Brain microvascular endothelial cell (primary cell): Measurements from ENCODE around the gene TTC38.

Experiments
- DNase-seq: peaks from one replicate; pipeline ENCODE4 v3.0.0-alpha.2; 2020
- H3K27ac ChIP-seq: fragments of 250-450 bp; sonication (Bioruptor Pico); 2 replicates; pipeline ENCODE4 v1.5.1; 2020; ENCODE audit warnings: mild to moderate bottlenecking, moderate library complexity
- H3K27me3 ChIP-seq: fragments of 250-450 bp; sonication (Bioruptor Pico); replicated peaks from 2 replicates; pipeline ENCODE4 v1.5.1; 2020; ENCODE audit warnings: mild to moderate bottlenecking
- H3K36me3 ChIP-seq: fragments of 250-450 bp; sonication (Bioruptor Pico); replicated peaks from 2 replicates; pipeline ENCODE4 v1.5.1; 2020; ENCODE audit warnings: mild to moderate bottlenecking
- H3K4me3 ChIP-seq: 2 replicates; pipeline ENCODE4 v1.5.1; 2011; ENCODE audit warnings: low read depth, mild to moderate bottlenecking, control low read depth, low read length, moderate library complexity
- CTCF ChIP-seq: IDR thresholded peaks from 2 replicates; pipeline ENCODE4 v1.5.1; 2011; ENCODE audit warnings: low read depth, mild to moderate bottlenecking, moderate library complexity, low read length, control low read depth, inconsistent platforms; ENCODE audit errors: missing control alignments
- in situ Hi-C: cut with HindIII; loops from 2 replicates; pipeline ENCODE4 v1.10.0; 2017; ENCODE audit warnings: low sequenced_read_pairs, low pct_ligation_motif_present

Gene TTC38

GRCh38 chr22:46240907-46241306 lies 26.9 kb upstream of the TTC38 start:
- no peak for TF ChIP-seq CTCF
- Histone ChIP-seq H3K27me3 (no peaks in the 10 kb centered on the region), H3K36me3 (no peaks in the 10 kb centered on the region), H3K4me3 (no peak overlapping the region), H3K27ac (no peak overlapping the region)
- in situ Hi-C loops, result no loop called here
- no peak for DNase-seq

GRCh38 chr22:46241396-46242007 lies 26.3 kb upstream of the TTC38 start:
- in situ Hi-C loops, result no loop called here
- no peak overlapping the region for H3K27ac ChIP-seq
- no peak for DNase-seq
- TF ChIP-seq CTCF, result no peak
- H3K27me3 ChIP-seq, result no peaks in the 10 kb centered on the region
- H3K36me3 ChIP-seq, result no peaks in the 10 kb centered on the region
- no peak overlapping the region for H3K4me3 ChIP-seq

GRCh38 chr22:46242076-46242475 lies 25.7 kb upstream of the TTC38 start:
- in situ Hi-C loops, result no loop called here
- Histone ChIP-seq H3K36me3 (no peaks in the 10 kb centered on the region), H3K27me3 (no peaks in the 10 kb centered on the region), H3K4me3 (no peak overlapping the region), H3K27ac (no peak overlapping the region)
- no peak for TF ChIP-seq CTCF
- DNase-seq, result no peak

- no peaks in the 10 kb centered on the region for H3K36me3 ChIP-seq
- no peak overlapping the region for H3K4me3 ChIP-seq
- no peak overlapping the region for H3K27ac ChIP-seq
- no peak for TF ChIP-seq CTCF
- in situ Hi-C loops, result no loop called here
- no peak for DNase-seq
- no peaks in the 10 kb centered on the region for H3K27me3 ChIP-seq
These were observed 23.0 kb upstream of the TTC38 start for GRCh38 chr22:46244771-46245170.

- in situ Hi-C loops, result no loop called here
- H3K27me3 ChIP-seq, result no peaks in the 10 kb centered on the region
- no peaks in the 10 kb centered on the region for H3K36me3 ChIP-seq
- no peak for TF ChIP-seq CTCF
- DNase-seq, result no peak
- H3K27ac ChIP-seq, result no peak overlapping the region
- H3K4me3 ChIP-seq, result no peak overlapping the region
These were observed 22.3 kb upstream of the TTC38 start for GRCh38 chr22:46245511-46245910.

GRCh38 chr22:46246178-46246577 lies 21.6 kb upstream of the TTC38 start:
- Histone ChIP-seq H3K4me3 (no peak overlapping the region), H3K27ac (no peak overlapping the region), H3K27me3 (no peaks in the 10 kb centered on the region), H3K36me3 (no peaks in the 10 kb centered on the region)
- in situ Hi-C loops, result no loop called here
- DNase-seq, result no peak
- TF ChIP-seq CTCF, result no peak
